ENCODE data around the gene NTN1. TPM values are rescaled to one million over a fixed set of nuclear protein-coding genes. Genes with fewer than 3 reads are reported as not detected.

Gene NTN1
- total and polyA plus RNA-seq, 2 of the 4 experiments (the other 2 are of a cell fraction) = under 0.01 to 0.07 TPM

GRCh38 chr17:9240659-9241370 is 219.5 kb downstream of the NTN1 start:
- Histone ChIP-seq H2BK15ac (ENCODE audit: low read depth, low read length) (no peak overlapping the region; the same call in 2 of the 3 replicates), H3K9me1 (ENCODE audit: insufficient read depth, low read length) (peaks cover 12% of the 10 kb centered on the region), H3K79me1 (ENCODE audit: low read depth in 1 of 2, low read length in 2 of 2) (no peaks in the 10 kb centered on the region), H3K27me3 (ENCODE audit: control insufficient read depth, insufficient read depth, low read length) (no peaks in the 10 kb centered on the region), H3K23ac (ENCODE audit: low read depth, low read length) (peak overlapping the region; percentile 51; the same call in 1 of the 2 replicates), H2AK5ac (ENCODE audit: low read depth, low read length) (peak overlapping the region; percentile 70), H3K4ac (ENCODE audit: low read depth, low read length) (peak overlapping the region; percentile 71), H2AK9ac (replicated peaks; ENCODE audit: low read depth, low read length, poor library complexity) (peak overlapping the region; percentile 67), H3K18ac (ENCODE audit: low read depth, low read length) (peak overlapping the region; percentile 3; the same call in 1 of the 2 replicates), H3K4me2 (ENCODE audit: low read depth, low read length) (peak overlapping the region; percentile 14; the same call in 1 of the 2 replicates), H3K4me1 (ENCODE audit: control insufficient read depth, insufficient read depth, low read length) (peaks cover 27% of the 10 kb centered on the region), H3K14ac (replicated peaks; ENCODE audit: low read depth, low read length) (no peak overlapping the region), H3K36me3 (ENCODE audit: control insufficient read depth, insufficient read depth, low read length) (no peaks in the 10 kb centered on the region), H4K91ac (ENCODE audit: insufficient read depth, low read depth, low read length) (peak overlapping the region; percentile 33), H4K20me1 (ENCODE audit: insufficient read depth, low read length) (no peaks in the 10 kb centered on the region; the same call in 1 of the 2 replicates), H4K8ac (ENCODE audit: low read depth in 2 of 2, low read length in 2 of 2) (peak overlapping the region; percentile 40 to 77; a peak in 2 of 4 replicates), H3K56ac (ENCODE audit: extremely low read depth, insufficient read depth, low read length) (no peak overlapping the region), H3K9me3 (ENCODE audit: control insufficient read depth, insufficient read depth, low read length) (no peaks in the 10 kb centered on the region), H2BK5ac (ENCODE audit: low read depth, low read length, poor library complexity, severe bottlenecking) (peak overlapping the region; percentile 25), H2BK20ac (ENCODE audit: low read depth, low read length) (0 out of 2 replicates have a peak overlapping the region, but pooled peaks have one; percentile 47), H3K4me3 (ENCODE audit: insufficient read depth, low read depth, low read length) (no peak overlapping the region), H3K27ac (ENCODE audit: insufficient read depth, low read length) (peak overlapping the region; percentile 11), H4K5ac (ENCODE audit: low read depth, low read length) (peak overlapping the region; percentile 27; the same call in 1 of the 2 replicates), H3K9ac (ENCODE audit: low read depth, low read length) (peak overlapping the region; percentile 20; the same call in 1 of the 2 replicates), H2AFZ (replicated peaks; ENCODE audit: low read length, poor library complexity) (peak overlapping the region; percentile 86), H2BK120ac (ENCODE audit: low read depth, low read length) (0 out of 2 replicates have a peak overlapping the region, but pooled peaks have one; percentile 3)
- dilution Hi-C loops (cut with HindIII; ENCODE audit: low sequenced_read_pairs, unreplicated experiment) = no loop called here
- ChIA-PET POLR2A (ENCODE audit: unreplicated experiment) (no interaction called here), CTCF (no interaction called here)
- BruUV-seq (replicated peaks) = no TSS peak
- WGBS, 2 experiments (ENCODE audit: extremely low coverage in 2 of 2, insufficient read length in 1 of 2) = 20% methylated on average over 2 of the region's 17 CpGs; no CpG with 5 or more reads in 1 of the 2 experiments
- intact Hi-C loops (cut with micrococcal nuclease) = no loop called here
- ATAC-seq (ENCODE audit: low read depth) = peak; percentile 12
- peak; percentile 54 for DNase-seq
- TF ChIP-seq MAZ (IDR thresholded peaks at IDR 0.05; ENCODE audit: borderline replicate concordance, low read depth, low read length) (no peak), BHLHE40 (IDR thresholded peaks at IDR 0.05; ENCODE audit: low read depth, low read length) (no peak), FOS (IDR thresholded peaks at IDR 0.05; ENCODE audit: low read depth, low read length) (no peak), RAD21 (IDR thresholded peaks at IDR 0.05; ENCODE audit: low read length) (no peak), ELK1 (IDR thresholded peaks at IDR 0.05; ENCODE audit: borderline replicate concordance, low read depth, low read length) (no peak), SMC3 (IDR thresholded peaks at IDR 0.05; ENCODE audit: low read depth, low read length) (no peak), POLR2A (IDR thresholded peaks at IDR 0.05; ENCODE audit: low read depth, low read length) (no peak), NFE2L2 (IDR thresholded peaks at IDR 0.05; ENCODE audit: low read depth, low read length) (no peak), MAFK (IDR thresholded peaks at IDR 0.05; ENCODE audit: low read depth, low read length) (no peak)
- in situ Hi-C loops (cut with MboI; ENCODE audit: low sequenced_read_pairs) = no loop called here
